Measurements from ENCODE around the gene GATAD1. TPM values are rescaled to one million over a fixed set of nuclear protein-coding genes. Genes with fewer than 3 reads are reported as not detected.
"Not testable (repeated sequence)": the region's sequence is repeated elsewhere in the genome, so short reads cannot be mapped to it uniquely, and the experiment has no call there.

The GATAD1 gene
- total RNA-seq, 1 donor = 23.3 TPM

GRCh38 chr7:92435542-92435941, 11.7 kb upstream of the GATAD1 start:
- DNase-seq (ENCODE audit: low read depth) = no peak
- H3K4me3 ChIP-seq (ENCODE audit: low read depth, low read length) = no peak overlapping the region
- no peak for TF ChIP-seq CTCF (IDR thresholded peaks at IDR 0.05; ENCODE audit: insufficient read depth, low read depth, low read length)

- no peak overlapping the region for H3K4me3 ChIP-seq (ENCODE audit: low read depth, low read length)
- TF ChIP-seq CTCF (IDR thresholded peaks at IDR 0.05; ENCODE audit: insufficient read depth, low read depth, low read length) = no peak
- DNase-seq (ENCODE audit: low read depth) = no peak
Observed at GRCh38 chr7:92436612-92437445, 10.5 kb upstream of the GATAD1 start.

GRCh38 chr7:92437956-92438491, 9.3 kb upstream of the GATAD1 start:
- H3K4me3 ChIP-seq (ENCODE audit: low read depth, low read length) = no peak overlapping the region
- DNase-seq (ENCODE audit: low read depth) = no peak
- TF ChIP-seq CTCF (IDR thresholded peaks at IDR 0.05; ENCODE audit: insufficient read depth, low read depth, low read length) = no peak

- H3K4me3 ChIP-seq (ENCODE audit: low read depth, low read length); DNase-seq (ENCODE audit: low read depth): not testable (repeated sequence)
Observed at GRCh38 chr7:92442720-92443119, 4.6 kb upstream of the GATAD1 start.

- no peak for DNase-seq (ENCODE audit: low read depth)
- H3K4me3 ChIP-seq (ENCODE audit: low read depth, low read length) = peak overlapping the region; percentile 81
- TF ChIP-seq CTCF (IDR thresholded peaks at IDR 0.05; ENCODE audit: insufficient read depth, low read depth, low read length) = no peak
Observed at GRCh38 chr7:92446869-92447344, 375 bp upstream of the GATAD1 start.

GRCh38 chr7:92448205-92448747, 994 bp downstream of the GATAD1 start:
- peak overlapping the region; percentile 81 for H3K4me3 ChIP-seq (ENCODE audit: low read depth, low read length)
- peak; percentile 77 for DNase-seq (ENCODE audit: low read depth)
- peak; percentile 38 for TF ChIP-seq CTCF (IDR thresholded peaks at IDR 0.05; ENCODE audit: insufficient read depth, low read depth, low read length)

GRCh38 chr7:92451645-92452044, 4.4 kb downstream of the GATAD1 start:
- no peak for DNase-seq (ENCODE audit: low read depth)
- no peak overlapping the region for H3K4me3 ChIP-seq (ENCODE audit: low read depth, low read length)
- TF ChIP-seq CTCF (IDR thresholded peaks at IDR 0.05; ENCODE audit: insufficient read depth, low read depth, low read length) = no peak

Measured in fibroblast of villous mesenchyme (primary cell).